GM12874 (cell line): ENCODE measurements around the gene NKX6-1.

Experiments
- CTCF ChIP-seq: IDR thresholded peaks from 2 replicates; pipeline ENCODE4 v1.5.1; 2011; ENCODE audit warnings: low read depth, mild to moderate bottlenecking, control low read depth, low read length, moderate library complexity; ENCODE audit not compliant: insufficient read depth

The NKX6-1 gene

GRCh38 chr4:84494531-84494930, 4.6 kb downstream of the NKX6-1 start:
- no peak for TF ChIP-seq CTCF

- TF ChIP-seq CTCF: no peak
Measured at GRCh38 chr4:84494076-84494475, 5.0 kb downstream of the NKX6-1 start.

- no peak for TF ChIP-seq CTCF
Measured at GRCh38 chr4:84493092-84493850, 5.8 kb downstream of the NKX6-1 start.

- no peak for TF ChIP-seq CTCF
Measured at GRCh38 chr4:84492737-84493091, 6.4 kb downstream of the NKX6-1 start.

- TF ChIP-seq CTCF: no peak
Measured at GRCh38 chr4:84492290-84492689, 6.8 kb downstream of the NKX6-1 start.

- no peak for TF ChIP-seq CTCF
Measured at GRCh38 chr4:84491481-84491880, 7.6 kb downstream of the NKX6-1 start.

GRCh38 chr4:84490663-84491062, 8.4 kb downstream of the NKX6-1 start:
- no peak for TF ChIP-seq CTCF

- no peak for TF ChIP-seq CTCF
Measured at GRCh38 chr4:84484236-84484635, 14.9 kb downstream of the NKX6-1 start.
